Astrocyte of the cerebellum (primary cell): ENCODE measurements around the gene LRRC25.

Source experiments
- DNase-seq: peaks from one replicate; pipeline ENCODE4 v3.0.0-alpha.2; 2011; ENCODE audit warnings: low read depth
- H3K4me3 ChIP-seq: 2 replicates; pipeline ENCODE4 v1.5.1; 2011; ENCODE audit warnings: mild to moderate bottlenecking, low read depth, low read length, moderate library complexity
- CTCF ChIP-seq: IDR thresholded peaks from 2 replicates; pipeline ENCODE4 v1.5.1; 2012; ENCODE audit warnings: low read length, low read depth, moderate library complexity, mild to moderate bottlenecking; ENCODE audit errors: missing control alignments
- in situ Hi-C: cut with HindIII; loops from 2 replicates; pipeline ENCODE4 v1.10.0; 2017; ENCODE audit warnings: low sequenced_read_pairs

LRRC25 gene

GRCh38 chr19:18397242-18398202 lies at the start of gene LRRC25:
TSS of gene LRRC25 (minus strand) at chr19:18397622. CDS start at chr19:18396963, 659 bp downstream.
- in situ Hi-C loops = no loop called here
- TF ChIP-seq CTCF = no peak
- DNase-seq = no peak
- H3K4me3 ChIP-seq = no peak within 1 kb of the TSS

- no peak for DNase-seq
- H3K4me3 ChIP-seq = no peak overlapping the region
- TF ChIP-seq CTCF = no peak
These were observed 49.5 kb upstream of the LRRC25 start for GRCh38 chr19:18446811-18447359.

DNA sequence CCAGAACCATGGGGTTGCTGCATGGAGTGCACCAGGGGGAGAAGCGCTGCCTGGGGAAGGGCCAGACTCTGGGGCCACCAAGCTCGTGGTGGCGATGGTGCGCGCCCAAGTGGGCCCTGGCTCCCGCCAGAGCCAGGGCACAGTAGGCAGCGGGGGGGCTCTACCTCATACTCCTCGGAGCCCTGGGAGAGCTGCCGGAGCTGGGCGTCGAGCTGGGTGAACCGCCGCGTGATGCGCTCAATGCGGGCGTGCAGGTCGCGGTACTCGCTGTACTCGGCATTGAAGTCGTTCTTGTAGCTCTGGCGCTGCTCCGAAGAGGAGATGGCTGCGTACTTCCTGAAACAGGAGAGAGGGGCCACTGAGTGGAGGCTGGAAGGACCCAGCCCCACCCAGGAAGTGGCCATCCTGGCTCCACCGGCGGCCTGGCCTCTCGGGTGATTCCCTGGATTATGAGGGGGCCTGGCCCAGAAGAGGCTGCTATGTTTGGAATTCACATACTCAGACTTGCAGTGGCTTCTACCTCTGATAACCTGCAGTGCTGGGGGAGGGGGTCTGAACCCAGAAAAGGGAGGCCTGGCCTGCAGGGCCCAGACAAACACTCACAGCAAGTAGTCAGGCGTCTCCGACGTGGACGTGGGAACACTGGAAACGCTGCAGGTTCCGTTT lies 48.9 kb upstream of the LRRC25 start:
- in situ Hi-C loops = no loop called here
- DNase-seq = no peak
- no peak overlapping the region for H3K4me3 ChIP-seq
- TF ChIP-seq CTCF = no peak

More at GRCh38 chr19:18446811-18447359, 49.5 kb upstream of the LRRC25 start:
- in situ Hi-C loops = no loop called here

GRCh38 chr19:18445262-18445948 lies 48.0 kb upstream of the LRRC25 start:
- no peak for TF ChIP-seq CTCF
- in situ Hi-C loops = no loop called here
- no peak overlapping the region for H3K4me3 ChIP-seq
- DNase-seq = no peak

DNA sequence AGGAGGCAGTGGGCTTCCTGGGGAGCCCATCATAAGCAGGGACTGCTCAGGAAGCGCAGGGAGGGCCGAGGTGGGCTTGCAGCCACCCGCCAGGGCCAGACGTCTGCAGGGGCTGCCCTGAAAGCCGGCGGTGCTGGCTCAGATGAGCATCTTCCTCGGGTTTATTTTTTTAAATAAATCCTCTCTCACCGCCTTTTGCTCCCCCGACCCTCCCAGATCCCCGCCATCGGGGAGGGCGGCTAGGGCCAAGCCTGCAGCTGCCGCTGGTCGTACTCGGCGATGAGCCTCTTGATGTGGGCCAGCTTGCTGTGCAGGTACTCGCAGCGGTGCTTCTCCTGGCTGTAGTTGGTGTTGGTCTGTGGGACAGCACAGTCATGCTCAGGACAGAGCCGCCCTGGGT lies 47.1 kb upstream of the LRRC25 start:
- no peak overlapping the region for H3K4me3 ChIP-seq
- no peak for DNase-seq
- in situ Hi-C loops = no loop called here
- no peak for TF ChIP-seq CTCF

DNA sequence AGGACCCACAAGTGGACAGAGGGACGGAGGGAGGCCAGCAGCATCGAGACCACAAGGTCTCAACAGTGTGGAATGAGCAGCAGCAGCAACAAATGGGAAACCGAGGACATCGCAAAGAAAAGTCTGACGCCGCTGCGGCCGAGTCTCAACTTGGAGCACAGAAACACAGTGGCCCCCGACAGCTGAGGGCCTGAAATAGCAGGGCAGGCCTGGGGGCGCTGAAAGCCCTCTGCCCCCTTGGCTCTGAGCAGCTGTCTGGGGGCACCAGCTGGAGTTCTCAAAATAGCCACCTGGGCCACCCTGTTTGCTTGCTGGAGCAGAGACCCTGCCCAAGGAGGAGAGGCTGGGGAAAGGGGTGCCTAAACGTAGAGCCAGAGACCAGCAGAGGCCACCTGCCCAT lies 46.4 kb upstream of the LRRC25 start:
- no peak overlapping the region for H3K4me3 ChIP-seq
- in situ Hi-C loops = no loop called here
- no peak for TF ChIP-seq CTCF
- no peak for DNase-seq
